IMR-90 (cell line): ENCODE results near the gene THBS4. TPM values are rescaled to one million over a fixed set of nuclear protein-coding genes. Genes with fewer than 3 reads are reported as not detected.

Source experiments
- ATAC-seq: fragments of 200-7000 bp; cut with Tn5 transposase; 2 replicates; pipeline ENCODE4 v1.9.1; 2020; ENCODE audit warnings: low read depth, mild to moderate bottlenecking, moderate library complexity
- BruUV-seq: library from RNA; stranded (reverse); fragments of 400-500 nt; replicated peaks from 2 replicates; lab custom pipeline; 2021; lab: Mats Ljungman, UMichigan
- CTCF ChIA-PET: fragments of 300-600 bp; formaldehyde crosslinking; extraction: SDS; loops from one replicate; lab custom pipeline; 2021; ENCODE audit warnings: antibody characterized with exemption; lab: Yijun Ruan, JAX
- POLR2A ChIA-PET: fragments of 300-600 bp; sonication (Branson Sonifier 250); formaldehyde crosslinking; loops from one replicate; lab custom pipeline; 2022; ENCODE audit warnings: antibody characterized with exemption; ENCODE audit not compliant: unreplicated experiment; lab: Charles Lee
- DNase-seq: peaks from one replicate; pipeline ENCODE4 v3.0.0; 2013
- H2AFZ ChIP-seq: replicated peaks from 2 replicates; pipeline ENCODE3; 2013; ENCODE audit warnings: low read length, mild to moderate bottlenecking; ENCODE audit not compliant: poor library complexity
- H2AK5ac ChIP-seq: 2 replicates; pipeline ENCODE4 v1.6.1; 2013; ENCODE audit warnings: low read depth, low read length, inconsistent platforms
- H2AK9ac ChIP-seq: replicated peaks from 2 replicates; pipeline ENCODE3; 2013; ENCODE audit warnings: mild to moderate bottlenecking, low read depth, low read length, moderate library complexity; ENCODE audit not compliant: poor library complexity
- H2BK120ac ChIP-seq: 2 replicates; pipeline ENCODE4 v1.6.1; 2013; ENCODE audit warnings: low read depth, low read length, inconsistent platforms
- H2BK15ac ChIP-seq: 3 replicates; pipeline ENCODE4 v1.6.1; 2013; ENCODE audit warnings: low read depth, low read length, inconsistent platforms
- H2BK20ac ChIP-seq: 2 replicates; pipeline ENCODE4 v1.6.1; 2013; ENCODE audit warnings: low read depth, mild to moderate bottlenecking, inconsistent platforms, low read length, moderate library complexity
- H2BK5ac ChIP-seq: 2 replicates; pipeline ENCODE4 v1.6.1; 2013; ENCODE audit warnings: mild to moderate bottlenecking, low read depth, low read length, inconsistent platforms; ENCODE audit not compliant: poor library complexity, severe bottlenecking
- H3K14ac ChIP-seq: replicated peaks from 2 replicates; pipeline ENCODE4 v1.6.1; 2013; ENCODE audit warnings: low read depth, low read length, inconsistent platforms
- H3K18ac ChIP-seq: 2 replicates; pipeline ENCODE4 v1.6.1; 2013; ENCODE audit warnings: low read depth, low read length, control low read depth
- H3K23ac ChIP-seq: 2 replicates; pipeline ENCODE4 v1.6.1; 2013; ENCODE audit warnings: low read depth, low read length, inconsistent platforms
- H3K27ac ChIP-seq: 2 replicates; pipeline ENCODE4 v1.5.1; 2013; ENCODE audit warnings: mild to moderate bottlenecking, control low read depth, low read length; ENCODE audit not compliant: insufficient read depth
- H3K27me3 ChIP-seq: 2 replicates; pipeline ENCODE4 v1.6.1; 2013; ENCODE audit warnings: low read length; ENCODE audit not compliant: control insufficient read depth, insufficient read depth
- H3K36me3 ChIP-seq: 2 replicates; pipeline ENCODE4 v1.6.1; 2013; ENCODE audit warnings: low read length, mixed read lengths; ENCODE audit not compliant: control insufficient read depth, insufficient read depth
- H3K4ac ChIP-seq: 2 replicates; pipeline ENCODE4 v1.6.1; 2013; ENCODE audit warnings: low read depth, low read length, inconsistent platforms
- H3K4me1 ChIP-seq: 2 replicates; pipeline ENCODE4 v1.6.1; 2013; ENCODE audit warnings: low read length, mixed read lengths; ENCODE audit not compliant: control insufficient read depth, insufficient read depth
- H3K4me2 ChIP-seq: 2 replicates; pipeline ENCODE4 v1.6.1; 2013; ENCODE audit warnings: low read depth, mild to moderate bottlenecking, control low read depth, low read length, moderate library complexity
- H3K4me3 ChIP-seq: 2 replicates; pipeline ENCODE4 v1.5.1; 2013; ENCODE audit warnings: low read depth, mild to moderate bottlenecking, control low read depth, low read length, moderate library complexity; ENCODE audit not compliant: insufficient read depth
- H3K56ac ChIP-seq: 2 replicates; pipeline ENCODE4 v1.6.1; 2013; ENCODE audit warnings: low read length, inconsistent platforms; ENCODE audit not compliant: insufficient read depth; ENCODE audit errors: extremely low read depth
- H3K79me1 ChIP-seq, 2 experiments: 2 replicates each; pipeline ENCODE4 v1.6.1; 2013; ENCODE audit warnings: low read length in 2 of 2, inconsistent platforms in 1 of 2, low read depth in 1 of 2
- H3K9ac ChIP-seq: 2 replicates; pipeline ENCODE4 v1.6.1; 2013; ENCODE audit warnings: low read depth, low read length, control low read depth
- H3K9me1 ChIP-seq: 2 replicates; pipeline ENCODE4 v1.6.1; 2013; ENCODE audit warnings: low read length, inconsistent platforms; ENCODE audit not compliant: insufficient read depth
- H3K9me3 ChIP-seq: 2 replicates; pipeline ENCODE4 v1.6.1; 2013; ENCODE audit warnings: low read length; ENCODE audit not compliant: control insufficient read depth, insufficient read depth
- H4K20me1 ChIP-seq: 2 replicates; pipeline ENCODE4 v1.6.1; 2013; ENCODE audit warnings: low read length, inconsistent platforms; ENCODE audit not compliant: insufficient read depth
- H4K5ac ChIP-seq: 2 replicates; pipeline ENCODE4 v1.6.1; 2013; ENCODE audit warnings: mild to moderate bottlenecking, low read depth, low read length, control low read depth
- H4K8ac ChIP-seq, 2 experiments: 2 replicates each; pipeline ENCODE4 v1.6.1; 2013; ENCODE audit warnings: low read depth in 2 of 2, low read length in 2 of 2, control low read depth in 1 of 2, inconsistent platforms in 1 of 2
- H4K91ac ChIP-seq: 2 replicates; pipeline ENCODE4 v1.6.1; 2013; ENCODE audit warnings: low read depth, low read length, inconsistent platforms; ENCODE audit not compliant: insufficient read depth
- BHLHE40 ChIP-seq: fragments of 150-350 bp; IDR thresholded peaks from 2 replicates; pipeline ENCODE4 v1.6.1; 2016; ENCODE audit warnings: mild to moderate bottlenecking, low read depth, low read length
- ELK1 ChIP-seq: fragments of 150-350 bp; IDR thresholded peaks from 2 replicates; pipeline ENCODE4 v1.6.1; 2016; ENCODE audit warnings: low read depth, mild to moderate bottlenecking, low read length, moderate library complexity, borderline replicate concordance
- RCOR1 ChIP-seq: IDR thresholded peaks from 2 replicates; pipeline ENCODE4 v1.6.1; 2012; ENCODE audit warnings: mild to moderate bottlenecking, low read length, improper control_type of control experiment; ENCODE audit not compliant: insufficient replicate concordance
- RFX5 ChIP-seq: IDR thresholded peaks from 2 replicates; pipeline ENCODE4 v1.8.0; 2012; ENCODE audit warnings: low read depth, mild to moderate bottlenecking, low read length, moderate library complexity
- SMC3 ChIP-seq: fragments of 150-350 bp; IDR thresholded peaks from 2 replicates; pipeline ENCODE4 v1.6.1; 2016; ENCODE audit warnings: low read depth, mild to moderate bottlenecking, antibody characterized with exemption, low read length, moderate library complexity
- WGBS, 2 experiments: methylation state at CpG; one replicate each; pipeline versions ENCODE4 v1.1.5 to v1.1.7; 2013; ENCODE audit warnings: missing lambda C conversion rate in 2 of 2; ENCODE audit not compliant: insufficient read length in 1 of 2; ENCODE audit errors: extremely low coverage in 2 of 2; 5-methylcytosine and 5-hydroxymethylcytosine counted together
- dilution Hi-C: fragments of 300-500 bp; cut with HindIII; formaldehyde crosslinking; loops from one replicate; pipeline ENCODE4 v1.14.3; 2018; ENCODE audit warnings: low sequenced_read_pairs; ENCODE audit not compliant: unreplicated experiment
- in situ Hi-C: fragments of 300-500 bp; cut with MboI; formaldehyde crosslinking; loops from 3 replicates; pipeline ENCODE4 v1.14.3; 2019; ENCODE audit warnings: low sequenced_read_pairs, inconsistent platforms, mixed read lengths
- intact Hi-C: fragments of 100-400 bp; cut with micrococcal nuclease; formaldehyde crosslinking; loops from 2 replicates; pipeline ENCODE4 v1.10.0; 2022
- polyA plus RNA-seq, 3 experiments: library from polyadenylated mRNA; depleted of rRNA; stranded (reverse); fragments of >200 nt; gene quantifications; 2 replicates each; pipeline ENCODE4 v1.2.3, GENCODE V29; 2012; ENCODE audit warnings: low replicate concordance in 1 of 3
- total RNA-seq: library from RNA; depleted of rRNA; stranded (reverse); fragments of >200 nt; gene quantifications from 2 replicates; pipeline ENCODE4 v1.2.3, GENCODE V29; 2012

The THBS4 gene
- total and polyA plus RNA-seq, 2 of the 4 experiments (the other 2 are of a cell fraction), result 0.90 to 0.92 TPM

- ATAC-seq (no peak), DNase-seq (no peak)
- H3K27ac ChIP-seq, result no peak overlapping the region
- no peak overlapping the region for H2BK20ac ChIP-seq
- H2AK9ac ChIP-seq, result no peak overlapping the region
- H3K18ac ChIP-seq, result no peak overlapping the region
- TF ChIP-seq BHLHE40 (no peak), RCOR1 (no peak), ELK1 (no peak), RFX5 (no peak), SMC3 (no peak)
- no peak overlapping the region for H3K14ac ChIP-seq
- in situ Hi-C loops, result no loop called here
- ChIA-PET POLR2A (no interaction called here), CTCF (no interaction called here)
- no peak overlapping the region for H3K4me3 ChIP-seq
- H3K23ac ChIP-seq, result no peak overlapping the region
- H2BK120ac ChIP-seq, result no peak overlapping the region
- no peak overlapping the region for H3K4ac ChIP-seq
- no peak overlapping the region for H2AFZ ChIP-seq
- H3K4me1 ChIP-seq, result no peaks in the 10 kb centered on the region
- H2BK5ac ChIP-seq, result no peak overlapping the region
- H4K20me1 ChIP-seq, result no peaks in the 10 kb centered on the region
- H3K4me2 ChIP-seq, result no peak overlapping the region
- no peak overlapping the region for H3K56ac ChIP-seq
- H2AK5ac ChIP-seq, result no peak overlapping the region
- peaks cover 3% of the 10 kb centered on the region; the same call in 1 of the 2 replicates for H3K9me1 ChIP-seq
- peaks cover 14% of the 10 kb centered on the region for H3K27me3 ChIP-seq
- dilution Hi-C loops, result no loop called here
- H3K9me3 ChIP-seq, result no peaks in the 10 kb centered on the region
- H3K36me3 ChIP-seq, result no peaks in the 10 kb centered on the region
- intact Hi-C loops, result no loop called here
- no peak overlapping the region for H3K9ac ChIP-seq
- no peak overlapping the region for H2BK15ac ChIP-seq
- H4K91ac ChIP-seq, result no peak overlapping the region
- H3K79me1 ChIP-seq, result no peaks in the 10 kb centered on the region
- no peak overlapping the region for H4K8ac ChIP-seq
- no TSS peak for BruUV-seq
- 100% methylated on average over 1 of the region's 8 CpGs; no CpG with 5 or more reads in 1 of the 2 experiments for WGBS, 2 experiments
- no peak overlapping the region for H4K5ac ChIP-seq
These were observed 17.3 kb downstream of the THBS4 start for GRCh38 chr5:80052464-80052863.
